HG03095 (cell line): ENCODE data around the gene AZU1.

Source experiments
- ATAC-seq: cut with Tn5 transposase; IDR thresholded peaks from one replicate; pipeline ENCODE4 v1.9.1; 2021; ENCODE audit warnings: moderate library complexity; ENCODE audit not compliant: unreplicated experiment

AZU1 gene

GRCh38 chr19:827710-828321 lies at the start of gene AZU1:
Gene AZU1 (plus strand): TSS chr19:827837. CDS start chr19:827847, 10 bp downstream.
- no peak for ATAC-seq

GRCh38 chr19:778910-779653 lies 48.6 kb upstream of the AZU1 start:
- no peak for ATAC-seq

GRCh38 chr19:780935-781334 lies 46.7 kb upstream of the AZU1 start:
- no peak for ATAC-seq

- no peak for ATAC-seq
Measured at GRCh38 chr19:781800-782184, 45.8 kb upstream of the AZU1 start.

GRCh38 chr19:782185-782877 lies 45.3 kb upstream of the AZU1 start:
- no peak for ATAC-seq

- ATAC-seq, result no peak
Measured at GRCh38 chr19:782878-783668, 44.6 kb upstream of the AZU1 start.

GRCh38 chr19:784541-784940 lies 43.1 kb upstream of the AZU1 start:
- no peak for ATAC-seq

GRCh38 chr19:787536-787935 lies 40.1 kb upstream of the AZU1 start:
- ATAC-seq, result no peak

GRCh38 chr19:788686-788982 lies 39.0 kb upstream of the AZU1 start:
- no peak for ATAC-seq

- no peak for ATAC-seq
Measured at GRCh38 chr19:788983-789700, 38.5 kb upstream of the AZU1 start.

GRCh38 chr19:789701-790060 lies 38.0 kb upstream of the AZU1 start:
- ATAC-seq, result no peak

- ATAC-seq, result no peak
Measured at GRCh38 chr19:791007-791566, 36.5 kb upstream of the AZU1 start.

- no peak for ATAC-seq
Measured at GRCh38 chr19:791567-792305, 35.9 kb upstream of the AZU1 start.

GRCh38 chr19:792306-792885 lies 35.2 kb upstream of the AZU1 start:
- no peak for ATAC-seq

GRCh38 chr19:793806-794205 lies 33.8 kb upstream of the AZU1 start:
- no peak for ATAC-seq

- ATAC-seq, result no peak
Measured at GRCh38 chr19:795073-795611, 32.5 kb upstream of the AZU1 start.

GRCh38 chr19:795691-796581 lies 31.7 kb upstream of the AZU1 start:
- no peak for ATAC-seq
